Iris pigment epithelial cell (primary cell): Measurements from ENCODE around the gene G2E3.

Source experiments
- DNase-seq: peaks from one replicate; pipeline ENCODE4 v3.0.0-alpha.2; 2011; ENCODE audit warnings: low read depth

G2E3 gene

GRCh38 chr14:30656190-30656632, 97.3 kb downstream of the G2E3 start:
- peak; percentile 45 for DNase-seq

- no peak for DNase-seq
Measured at GRCh38 chr14:30657050-30657449, 98.1 kb downstream of the G2E3 start.

- DNase-seq, result no peak
Measured at GRCh38 chr14:30657606-30658163, 98.7 kb downstream of the G2E3 start.

- no peak for DNase-seq
Measured at GRCh38 chr14:30658645-30659044, 99.7 kb downstream of the G2E3 start.

- peak; percentile 3 for DNase-seq
Measured at GRCh38 chr14:30669594-30669993, 110.6 kb downstream of the G2E3 start.
